Duodenal mucosa (tissue), 2 donors: Measurements from ENCODE around the gene SCML1.
"Not testable (repeated sequence)": the region's sequence is repeated elsewhere in the genome, so short reads cannot be mapped to it uniquely, and the experiment has no call there.

Experiments
- H3K27ac ChIP-seq: one replicate; pipeline ENCODE4 v1.7.0; 2013; ENCODE audit warnings: low read depth, low read length
- H3K27me3 ChIP-seq, 2 donors: one replicate each; pipeline ENCODE4 v1.7.0; 2013; ENCODE audit warnings: low read length in 2 of 2, control low read depth in 1 of 2; ENCODE audit not compliant: insufficient read depth in 2 of 2, control insufficient read depth in 1 of 2
- H3K36me3 ChIP-seq, 2 donors: one replicate each; pipeline ENCODE4 v1.7.0; 2013; ENCODE audit warnings: low read length in 2 of 2, control low read depth in 1 of 2; ENCODE audit not compliant: insufficient read depth in 2 of 2, control insufficient read depth in 1 of 2
- H3K4me1 ChIP-seq, 2 donors: one replicate each; pipeline ENCODE4 v1.7.0; 2013; ENCODE audit warnings: low read length in 2 of 2, control low read depth in 1 of 2; ENCODE audit not compliant: insufficient read depth in 2 of 2, control insufficient read depth in 1 of 2
- H3K4me3 ChIP-seq, 2 donors: one replicate each; pipeline ENCODE4 v1.7.0; 2013; ENCODE audit warnings: low read length in 2 of 2, low read depth in 1 of 2
- H3K9ac ChIP-seq, 2 donors: one replicate each; pipeline ENCODE4 v1.7.0; 2013; ENCODE audit warnings: low read length in 2 of 2, low read depth in 1 of 2
- H3K9me3 ChIP-seq, 2 donors: one replicate each; pipeline ENCODE4 v1.7.0; 2013; ENCODE audit warnings: low read length in 2 of 2, control low read depth in 1 of 2; ENCODE audit not compliant: control insufficient read depth in 1 of 2

SCML1 gene

DNA sequence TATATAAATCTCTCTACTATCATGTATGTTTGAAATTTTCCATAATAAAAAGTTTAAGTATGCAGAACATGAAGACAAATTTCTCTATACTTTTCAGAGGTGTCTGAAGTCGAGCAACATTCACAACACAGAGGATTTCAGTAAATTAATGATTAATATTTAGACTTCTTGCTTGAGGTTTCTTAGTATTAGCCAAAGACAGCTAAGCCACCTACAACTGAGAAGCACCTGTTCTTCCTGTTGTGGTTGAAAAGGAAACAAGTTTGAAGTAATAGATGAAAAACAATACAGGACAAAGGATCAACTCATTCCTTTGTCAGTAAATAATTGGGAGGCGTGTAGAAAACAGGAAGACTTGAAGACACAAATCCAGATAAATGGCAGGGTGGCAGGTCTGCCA is 21.1 kb downstream of the SCML1 start:
- Histone ChIP-seq H3K9ac (no peak overlapping the region), H3K4me1 (no peaks in the 10 kb centered on the region), H3K27ac (no peak overlapping the region), H3K27me3 (no peaks in the 10 kb centered on the region), H3K9me3 (no peaks in the 10 kb centered on the region), H3K36me3 (no peaks in the 10 kb centered on the region), H3K4me3 (no peak overlapping the region)

DNA sequence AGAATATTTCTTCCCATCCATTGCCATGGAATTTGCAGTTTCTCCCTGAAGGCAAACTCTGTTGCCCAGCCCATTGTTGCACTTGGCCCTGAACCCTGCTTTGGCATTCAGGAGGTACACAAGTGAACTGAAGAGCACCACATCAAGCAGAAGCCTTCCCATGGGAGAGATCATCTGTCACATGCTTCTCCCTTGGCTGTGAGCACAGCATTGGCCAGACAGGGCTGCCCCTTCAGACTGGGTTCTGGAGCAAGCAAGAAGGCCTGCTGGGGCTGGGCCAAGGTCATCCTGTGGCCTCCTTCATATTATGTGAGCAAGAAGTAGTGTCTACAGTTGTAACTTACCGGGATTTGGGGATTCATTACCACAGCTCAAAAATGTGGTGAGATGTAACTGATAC is 22.7 kb downstream of the SCML1 start:
- H3K27me3 ChIP-seq = no peaks in the 10 kb centered on the region
- no peaks in the 10 kb centered on the region for H3K4me1 ChIP-seq
- H3K4me3 ChIP-seq = no peak overlapping the region
- no peak overlapping the region for H3K9ac ChIP-seq
- no peaks in the 10 kb centered on the region for H3K9me3 ChIP-seq
- H3K36me3 ChIP-seq = no peaks in the 10 kb centered on the region
- no peak overlapping the region for H3K27ac ChIP-seq

- no peak overlapping the region for H3K4me3 ChIP-seq
- no peak overlapping the region for H3K9ac ChIP-seq
- H3K36me3 ChIP-seq = no peaks in the 10 kb centered on the region
Measured at GRCh38 chrX:17767734-17768133, 30.4 kb downstream of the SCML1 start.

GRCh38 chrX:17768997-17769396 is 31.7 kb downstream of the SCML1 start:
- no peaks in the 10 kb centered on the region for H3K4me1 ChIP-seq
- no peak overlapping the region for H3K9ac ChIP-seq
- peaks cover 0 to 6% of the 10 kb centered on the region in 2 donors for H3K27me3 ChIP-seq
- no peak overlapping the region for H3K27ac ChIP-seq
- no peaks in the 10 kb centered on the region for H3K9me3 ChIP-seq
- no peak overlapping the region for H3K4me3 ChIP-seq
- no peaks in the 10 kb centered on the region for H3K36me3 ChIP-seq

More at GRCh38 chrX:17767734-17768133, 30.4 kb downstream of the SCML1 start:
- H3K27ac ChIP-seq = no peak overlapping the region
- peaks cover 0 to 6% of the 10 kb centered on the region in 2 donors for H3K27me3 ChIP-seq
- H3K9me3 ChIP-seq = no peaks in the 10 kb centered on the region
- no peaks in the 10 kb centered on the region for H3K4me1 ChIP-seq

DNA sequence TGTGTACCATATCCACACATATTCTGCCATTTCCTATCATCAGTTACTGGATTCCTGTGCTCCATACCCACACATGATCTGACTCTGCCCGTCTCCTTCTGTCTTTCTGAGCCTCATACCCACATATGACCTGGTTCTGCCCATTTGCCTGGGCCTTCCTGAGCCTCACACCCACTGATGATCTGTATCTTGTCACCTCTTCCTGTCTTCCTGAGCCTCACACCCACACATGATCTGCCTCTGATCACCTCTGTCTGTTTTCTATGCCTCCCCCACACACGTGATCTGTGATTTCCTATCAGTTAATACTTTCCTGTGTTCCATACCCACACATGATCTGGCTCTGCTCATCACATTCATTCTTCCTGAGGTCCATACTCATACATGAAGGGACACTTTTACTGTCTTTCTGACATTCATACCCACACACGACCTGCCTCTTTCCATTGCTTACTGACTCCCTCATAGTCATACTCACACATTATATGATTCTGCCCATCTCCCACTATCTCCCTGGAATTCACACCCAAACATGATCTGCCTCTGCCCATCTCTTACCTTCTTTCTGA is 32.5 kb downstream of the SCML1 start:
- H3K9me3 ChIP-seq = no peaks in the 10 kb centered on the region
- peaks cover 0 to 6% of the 10 kb centered on the region in 2 donors for H3K27me3 ChIP-seq
- H3K36me3 ChIP-seq = no peaks in the 10 kb centered on the region
- no peak overlapping the region for H3K9ac ChIP-seq
- no peak overlapping the region for H3K27ac ChIP-seq
- no peak overlapping the region for H3K4me3 ChIP-seq
- no peaks in the 10 kb centered on the region for H3K4me1 ChIP-seq

DNA sequence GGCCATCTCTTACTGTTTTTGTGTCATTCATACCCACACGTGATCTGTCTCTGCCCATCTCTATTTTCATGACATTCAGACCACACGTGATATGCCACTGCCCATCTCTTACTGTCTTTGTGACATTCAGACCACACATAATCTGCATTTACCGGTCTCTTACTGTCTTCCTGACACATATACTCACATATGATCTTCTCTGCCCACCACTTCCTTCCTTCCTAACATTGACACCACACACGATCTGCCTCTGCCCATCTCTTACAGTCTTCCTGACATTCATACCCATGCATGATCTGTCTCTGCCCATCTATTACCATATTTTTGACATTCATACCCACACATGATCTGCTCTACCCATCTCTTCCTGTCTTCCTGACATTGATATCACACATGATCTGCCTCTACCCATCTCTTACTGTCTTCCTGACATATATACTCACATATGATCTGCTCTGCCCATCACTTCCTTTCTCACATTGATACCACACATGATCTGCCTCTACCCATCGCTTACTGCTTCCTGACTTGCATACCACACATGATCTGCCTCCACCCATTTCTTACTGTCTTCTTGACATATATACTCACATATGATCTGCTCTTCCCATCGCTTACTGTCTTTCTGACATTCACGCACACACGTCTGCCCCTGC is 36.1 kb downstream of the SCML1 start:
- Histone ChIP-seq H3K27me3 (peaks cover 0 to 6% of the 10 kb centered on the region in 2 donors), H3K4me1 (no peaks in the 10 kb centered on the region), H3K4me3 (no peak overlapping the region), H3K36me3 (no peaks in the 10 kb centered on the region), H3K9ac (no peak overlapping the region), H3K27ac (no peak overlapping the region), H3K9me3 (no peaks in the 10 kb centered on the region)

DNA sequence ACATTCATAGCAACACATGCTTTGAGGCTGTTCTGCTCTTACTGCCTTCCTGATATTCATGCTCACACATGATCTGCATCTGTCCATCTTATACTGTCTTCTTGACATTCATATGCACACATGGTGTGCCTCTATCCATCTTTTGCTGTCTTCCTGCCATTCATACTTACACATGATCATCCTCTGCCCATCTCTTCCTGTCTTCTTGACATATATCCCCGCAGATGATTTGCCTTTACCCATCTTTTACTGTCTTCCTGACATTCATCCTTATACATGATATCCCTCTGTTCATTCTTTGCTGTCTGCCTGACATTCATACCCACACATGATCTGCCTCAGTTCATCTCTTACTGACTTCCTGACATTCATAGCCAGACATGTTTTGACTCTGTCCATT is 36.8 kb downstream of the SCML1 start:
- no peaks in the 10 kb centered on the region for H3K4me1 ChIP-seq
- H3K9me3 ChIP-seq = no peaks in the 10 kb centered on the region
- H3K27ac ChIP-seq = no peak overlapping the region
- H3K9ac ChIP-seq = no peak overlapping the region
- H3K4me3 ChIP-seq = no peak overlapping the region
- H3K27me3 ChIP-seq = peaks cover 0 to 6% of the 10 kb centered on the region in 2 donors
- H3K36me3 ChIP-seq = no peaks in the 10 kb centered on the region

DNA sequence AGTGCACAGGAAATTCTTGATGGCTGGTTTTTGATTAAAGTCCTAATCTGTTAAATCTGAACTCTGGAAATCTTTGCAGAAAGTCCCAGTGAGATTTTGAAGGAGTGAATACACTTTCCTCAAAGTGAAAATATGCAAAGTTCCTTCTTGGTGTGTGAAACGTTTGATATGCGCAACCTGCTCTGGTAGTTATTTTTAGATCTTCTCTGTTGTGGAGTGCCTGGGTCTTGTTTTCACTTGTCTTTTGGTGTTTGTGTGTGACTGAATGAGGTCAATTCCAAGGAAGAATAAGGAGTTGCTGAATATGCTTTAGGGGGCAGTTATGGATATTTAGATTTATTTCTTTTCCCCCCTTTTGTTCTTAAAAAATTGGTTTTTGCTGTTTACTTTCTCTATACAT is 41.7 kb downstream of the SCML1 start:
- no peaks in the 10 kb centered on the region for H3K9me3 ChIP-seq
- no peaks in the 10 kb centered on the region for H3K4me1 ChIP-seq
- no peak overlapping the region for H3K27ac ChIP-seq
- H3K36me3 ChIP-seq = no peaks in the 10 kb centered on the region
- H3K4me3 ChIP-seq = no peak overlapping the region
- no peaks in the 10 kb centered on the region for H3K27me3 ChIP-seq
- H3K9ac ChIP-seq = no peak overlapping the region

DNA sequence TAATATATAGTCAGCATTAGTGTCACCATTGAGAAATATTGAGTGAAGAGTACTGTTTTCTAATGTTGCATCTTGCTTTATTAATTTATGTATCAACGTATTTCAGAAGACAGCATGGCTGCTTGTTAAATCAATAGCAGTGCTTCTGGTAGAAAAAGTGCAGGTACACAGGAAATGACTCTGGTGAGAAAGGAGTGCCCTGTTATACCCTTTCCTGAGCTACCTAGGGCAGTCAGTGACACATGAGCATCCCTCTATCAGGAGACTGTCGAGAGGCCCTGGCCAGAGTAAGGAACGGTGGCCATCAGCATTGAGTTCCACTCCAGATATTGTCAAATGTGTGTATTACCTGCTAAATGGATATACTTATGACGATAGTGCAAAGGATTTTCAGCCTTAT is 42.1 kb downstream of the SCML1 start:
- Histone ChIP-seq H3K4me1 (no peaks in the 10 kb centered on the region), H3K36me3 (no peaks in the 10 kb centered on the region), H3K27ac (no peak overlapping the region), H3K9ac (no peak overlapping the region), H3K4me3 (no peak overlapping the region), H3K27me3 (no peaks in the 10 kb centered on the region), H3K9me3 (no peaks in the 10 kb centered on the region)

GRCh38 chrX:17786554-17787347 is 49.5 kb downstream of the SCML1 start:
- not testable (repeated sequence) for H3K4me1 ChIP-seq, H3K9me3 ChIP-seq, H3K27ac ChIP-seq, H3K36me3 ChIP-seq, H3K9ac ChIP-seq, H3K27me3 ChIP-seq, H3K4me3 ChIP-seq
